NCI-H2227 treated with DMSO at 0.1 percent for 48 hours (cell line): ENCODE data around the gene NPAS3.
A peak's percentile ranks its signal among the peaks of the same experiment; 100 is the strongest.

Experiments used
- DNase-seq: peaks from one replicate; lab custom pipeline; 2025; lab: John Stamatoyannopoulos, UW

NPAS3 gene

GRCh38 chr14:33480887-33481184, 542.2 kb downstream of the NPAS3 start:
- DNase-seq: no peak

- DNase-seq: no peak
Measured at GRCh38 chr14:33483110-33483509, 544.4 kb downstream of the NPAS3 start.

GRCh38 chr14:33483541-33483940, 544.9 kb downstream of the NPAS3 start:
- no peak for DNase-seq

- no peak for DNase-seq
Measured at GRCh38 chr14:33484264-33484663, 545.6 kb downstream of the NPAS3 start.

- DNase-seq: no peak
Measured at GRCh38 chr14:33486332-33486890, 547.7 kb downstream of the NPAS3 start.

GRCh38 chr14:33488582-33488981, 549.9 kb downstream of the NPAS3 start:
- DNase-seq: no peak

- DNase-seq: no peak
Measured at GRCh38 chr14:33490555-33490954, 551.9 kb downstream of the NPAS3 start.

GRCh38 chr14:33491112-33491511, 552.4 kb downstream of the NPAS3 start:
- DNase-seq: no peak

GRCh38 chr14:33492491-33492890, 553.8 kb downstream of the NPAS3 start:
- no peak for DNase-seq

- peak; percentile 23 for DNase-seq
Measured at GRCh38 chr14:33493266-33493665, 554.6 kb downstream of the NPAS3 start.

GRCh38 chr14:33493990-33494389, 555.3 kb downstream of the NPAS3 start:
- DNase-seq: no peak

- DNase-seq: no peak
Measured at GRCh38 chr14:33499687-33500086, 561.0 kb downstream of the NPAS3 start.

- DNase-seq: no peak
Measured at GRCh38 chr14:33504246-33505099, 565.8 kb downstream of the NPAS3 start.

- no peak for DNase-seq
Measured at GRCh38 chr14:33505266-33505962, 566.7 kb downstream of the NPAS3 start.

- no peak for DNase-seq
Measured at GRCh38 chr14:33505963-33506329, 567.3 kb downstream of the NPAS3 start.

- DNase-seq: no peak
Measured at GRCh38 chr14:33508126-33509062, 569.7 kb downstream of the NPAS3 start.

- no peak for DNase-seq
Measured at GRCh38 chr14:33509454-33509853, 570.8 kb downstream of the NPAS3 start.

GRCh38 chr14:33510063-33510481, 571.4 kb downstream of the NPAS3 start:
- peak; percentile 48 for DNase-seq

- no peak for DNase-seq
Measured at GRCh38 chr14:33510991-33511390, 572.3 kb downstream of the NPAS3 start.

- no peak for DNase-seq
Measured at GRCh38 chr14:33511851-33512640, 573.4 kb downstream of the NPAS3 start.

- DNase-seq: no peak
Measured at GRCh38 chr14:33515441-33515840, 576.8 kb downstream of the NPAS3 start.
